KMS-11 (cell line): ENCODE results near the gene ARHGAP4.

Source experiments
- H2AFZ ChIP-seq: fragments of 200-600 bp; sonication (generic); 2 replicates; pipeline ENCODE4 v1.6.1; 2016; ENCODE audit warnings: antibody characterized with exemption, mixed run types, low read depth
- H3K27ac ChIP-seq: fragments of 200-600 bp; sonication (generic); 2 replicates; pipeline ENCODE4 v1.6.1; 2016; ENCODE audit warnings: mild to moderate bottlenecking, mixed run types
- H3K27me3 ChIP-seq: fragments of 200-600 bp; sonication (generic); 2 replicates; pipeline ENCODE4 v1.6.1; 2017; ENCODE audit warnings: mild to moderate bottlenecking, low read depth, mixed run types, moderate library complexity; ENCODE audit not compliant: insufficient read depth
- H3K36me3 ChIP-seq: fragments of 200-600 bp; sonication (generic); 2 replicates; pipeline ENCODE4 v1.6.1; 2017; ENCODE audit warnings: mild to moderate bottlenecking, mixed run types; ENCODE audit not compliant: insufficient read depth
- H3K4me1 ChIP-seq: fragments of 200-600 bp; sonication (generic); 2 replicates; pipeline ENCODE4 v1.6.1; 2016; ENCODE audit warnings: mild to moderate bottlenecking, low read depth, mixed run types; ENCODE audit not compliant: poor library complexity, severe bottlenecking
- H3K4me2 ChIP-seq: fragments of 200-600 bp; sonication (generic); 2 replicates; pipeline ENCODE4 v1.7.0; 2016; ENCODE audit warnings: mild to moderate bottlenecking, mixed run types
- H3K4me3 ChIP-seq: fragments of 200-600 bp; sonication (generic); IDR thresholded peaks from 2 replicates; pipeline ENCODE4 v1.6.1; 2017; ENCODE audit warnings: low read depth, low read length, mixed read lengths; ENCODE audit not compliant: insufficient read depth
- H3K79me2 ChIP-seq: fragments of 200-600 bp; sonication (generic); 2 replicates; pipeline ENCODE4 v1.6.1; 2016; ENCODE audit warnings: low read depth, mixed run types; ENCODE audit not compliant: insufficient read depth
- H3K9ac ChIP-seq: fragments of 200-600 bp; sonication (generic); 2 replicates; pipeline ENCODE4 v1.6.1; 2016; ENCODE audit warnings: mild to moderate bottlenecking, mixed run types
- H4K20me1 ChIP-seq: fragments of 200-600 bp; sonication (generic); 2 replicates; pipeline ENCODE4 v1.6.1; 2016; ENCODE audit warnings: mild to moderate bottlenecking, mixed run types; ENCODE audit not compliant: insufficient read depth
- CTCF ChIP-seq: fragments of 200-600 bp; sonication (generic); conservative IDR thresholded peaks from 2 replicates; pipeline ENCODE4 v1.6.1; 2017; ENCODE audit warnings: low read depth, mild to moderate bottlenecking, antibody characterized with exemption, low read length, moderate library complexity, mixed read lengths

ARHGAP4 gene

GRCh38 chrX:153873282-153874084 lies 52.6 kb downstream of the ARHGAP4 start:
- TF ChIP-seq CTCF = no peak
- peaks cover 40% of the 10 kb centered on the region; the same call in 1 of the 2 replicates for H3K27me3 ChIP-seq

GRCh38 chrX:153871946-153872878 lies 53.9 kb downstream of the ARHGAP4 start:
- Histone ChIP-seq H3K4me1 (no peaks in the 10 kb centered on the region), H4K20me1 (no peaks in the 10 kb centered on the region), H3K36me3 (no peaks in the 10 kb centered on the region), H2AFZ (no peak overlapping the region), H3K27ac (no peak overlapping the region), H3K4me3 (no peak overlapping the region), H3K27me3 (peaks cover 45% of the 10 kb centered on the region; the same call in 1 of the 2 replicates), H3K4me2 (no peak overlapping the region), H3K79me2 (no peaks in the 10 kb centered on the region), H3K9ac (no peak overlapping the region)
- TF ChIP-seq CTCF = no peak

More at GRCh38 chrX:153873282-153874084, 52.6 kb downstream of the ARHGAP4 start:
- Histone ChIP-seq H3K4me2 (no peak overlapping the region), H2AFZ (no peak overlapping the region), H3K36me3 (no peaks in the 10 kb centered on the region), H3K4me1 (no peaks in the 10 kb centered on the region), H3K79me2 (no peaks in the 10 kb centered on the region), H3K4me3 (no peak overlapping the region), H4K20me1 (no peaks in the 10 kb centered on the region), H3K27ac (no peak overlapping the region), H3K9ac (no peak overlapping the region)

GRCh38 chrX:153871451-153871850 lies 54.6 kb downstream of the ARHGAP4 start:
- Histone ChIP-seq H3K4me3 (no peak overlapping the region), H3K4me1 (no peaks in the 10 kb centered on the region), H2AFZ (no peak overlapping the region), H3K36me3 (no peaks in the 10 kb centered on the region), H3K4me2 (no peak overlapping the region), H3K79me2 (no peaks in the 10 kb centered on the region), H3K27ac (no peak overlapping the region), H3K9ac (no peak overlapping the region), H3K27me3 (peaks cover 51% of the 10 kb centered on the region; the same call in 1 of the 2 replicates), H4K20me1 (no peaks in the 10 kb centered on the region)
- TF ChIP-seq CTCF = no peak

GRCh38 chrX:153870791-153871360 lies 55.2 kb downstream of the ARHGAP4 start:
- Histone ChIP-seq H3K27me3 (peaks cover 56% of the 10 kb centered on the region; the same call in 1 of the 2 replicates), H3K79me2 (no peaks in the 10 kb centered on the region), H3K27ac (no peak overlapping the region), H3K4me2 (no peak overlapping the region), H2AFZ (no peak overlapping the region), H3K4me1 (no peaks in the 10 kb centered on the region), H3K4me3 (no peak overlapping the region), H3K9ac (no peak overlapping the region), H3K36me3 (no peaks in the 10 kb centered on the region), H4K20me1 (no peaks in the 10 kb centered on the region)
- no peak for TF ChIP-seq CTCF
